GM12878 (cell line): ENCODE measurements around the gene GRAMD2B. TPM values are rescaled to one million over a fixed set of nuclear protein-coding genes. Genes with fewer than 3 reads are reported as not detected.

Experiments used
- ATAC-seq: fragments of 200-7000 bp; cut with Tn5 transposase; 3 replicates; pipeline ENCODE4 v1.9.1; 2020; ENCODE audit warnings: mild to moderate bottlenecking, moderate library complexity
- BruUV-seq: library from RNA; stranded (reverse); fragments of 400-500 nt; replicated peaks from 2 replicates; lab custom pipeline; 2021; lab: Mats Ljungman, UMichigan
- CTCF ChIA-PET: fragments of 300-600 bp; sonication (Branson Sonifier 250); formaldehyde crosslinking; extraction: SDS; loops from one replicate; lab custom pipeline; 2021; ENCODE audit warnings: inconsistent platforms; lab: Yijun Ruan, JAX
- POLR2A ChIA-PET: fragments of 350-600 bp; formaldehyde crosslinking; extraction: SDS; loops from one replicate; lab custom pipeline; 2021; ENCODE audit warnings: inconsistent platforms; lab: Charles Lee
- RAD21 ChIA-PET: fragments of 300-600 bp; sonication (Branson Sonifier 250); formaldehyde crosslinking; loops from one replicate; lab custom pipeline; 2023; ENCODE audit warnings: antibody characterized with exemption; ENCODE audit not compliant: unreplicated experiment; lab: Charles Lee
- SMC1A ChIA-PET: fragments of 300-600 bp; sonication (Branson Sonifier 250); formaldehyde crosslinking; loops from one replicate; lab custom pipeline; 2023; ENCODE audit not compliant: unreplicated experiment, uncharacterized antibody; lab: Charles Lee
- DNase-seq: peaks from one replicate; pipeline ENCODE4 v3.0.0-alpha.2; 2011; ENCODE audit warnings: low read depth, low spot score
- FAIRE-seq: peaks from 3 replicates; lab custom pipeline; 2011; peaks lifted over from hg19 to GRCh38; lab: Jason Lieb, UNC
- H2AFZ ChIP-seq: 2 replicates; pipeline ENCODE4 v1.6.0; 2011; ENCODE audit warnings: low read depth, low read length, control low read depth; ENCODE audit not compliant: control insufficient read depth
- H3K27ac ChIP-seq: 2 replicates; pipeline ENCODE4 v1.5.1; 2011; ENCODE audit warnings: control low read depth; ENCODE audit not compliant: control insufficient read depth, insufficient read depth
- H3K27me3 ChIP-seq, 2 experiments: replicated peaks in 1 of 2; 2 replicates each; pipeline versions ENCODE4 v1.6.0 to v1.6.1; 2011; ENCODE audit warnings: low read length in 1 of 2; ENCODE audit not compliant: control insufficient read depth in 2 of 2, insufficient read depth in 2 of 2
- H3K36me3 ChIP-seq, 2 experiments: 2 replicates each; pipeline ENCODE4 v1.5.1; 2011; ENCODE audit warnings: low read length in 1 of 2; ENCODE audit not compliant: control insufficient read depth in 2 of 2, insufficient read depth in 2 of 2
- H3K4me1 ChIP-seq: 2 replicates; pipeline ENCODE4 v1.6.1; 2011; ENCODE audit warnings: mild to moderate bottlenecking, low read length, moderate library complexity, mixed read lengths; ENCODE audit not compliant: control insufficient read depth, insufficient read depth
- H3K4me2 ChIP-seq: 2 replicates; pipeline ENCODE4 v1.6.0; 2011; ENCODE audit warnings: control low read depth; ENCODE audit not compliant: control insufficient read depth, insufficient read depth
- H3K4me3 ChIP-seq: fragments of 200-600 bp; sonication (generic); 2 replicates; pipeline ENCODE4 v1.5.1; 2016
- H3K79me2 ChIP-seq: 2 replicates; pipeline ENCODE4 v1.6.0; 2011; ENCODE audit warnings: low read length; ENCODE audit not compliant: control insufficient read depth, insufficient read depth
- H3K9ac ChIP-seq: 2 replicates; pipeline ENCODE4 v1.8.0; 2011; ENCODE audit warnings: low read length, control low read depth, mixed read lengths; ENCODE audit not compliant: control insufficient read depth, insufficient read depth
- H3K9me3 ChIP-seq: replicated peaks from 3 replicates; pipeline ENCODE4 v1.5.1; 2011; ENCODE audit warnings: mild to moderate bottlenecking, low read length; ENCODE audit not compliant: control insufficient read depth, insufficient read depth
- H4K20me1 ChIP-seq: 2 replicates; pipeline ENCODE4 v1.6.0; 2011; ENCODE audit not compliant: control insufficient read depth, insufficient read depth
- BACH1 ChIP-seq: fragments of 450-650 bp; IDR thresholded peaks from 2 replicates; pipeline ENCODE4 v1.6.1; 2017; ENCODE audit warnings: mild to moderate bottlenecking, borderline replicate concordance
- CBX3 ChIP-seq: fragments of 200-600 bp; sonication (generic); IDR thresholded peaks from 2 replicates; pipeline ENCODE4 v1.6.1; 2016; ENCODE audit warnings: low read depth, borderline replicate concordance
- CHD4 ChIP-seq: fragments of 200-600 bp; sonication (generic); IDR thresholded peaks from 2 replicates; pipeline ENCODE4 v1.6.1; 2016; ENCODE audit warnings: mild to moderate bottlenecking
- ETV6 ChIP-seq, 2 experiments: fragments of 450-650 bp in 1 of 2; IDR thresholded peaks in 1 of 2; conservative IDR thresholded peaks in 1 of 2; 2 replicates each; pipeline ENCODE4 v1.6.1; 2014; ENCODE audit warnings: antibody characterized with exemption in 1 of 2, borderline replicate concordance in 1 of 2, low read depth in 1 of 2, mild to moderate bottlenecking in 1 of 2, moderate library complexity in 1 of 2
- MTA2 ChIP-seq: fragments of 450-650 bp; IDR thresholded peaks from 2 replicates; pipeline ENCODE4 v1.6.1; 2016; ENCODE audit warnings: low read depth, mild to moderate bottlenecking, moderate library complexity
- NR2C1 ChIP-seq: fragments of 450-650 bp; IDR thresholded peaks from 2 replicates; pipeline ENCODE4 v1.6.1; 2017; ENCODE audit warnings: antibody characterized with exemption, mild to moderate bottlenecking, moderate library complexity
- PML ChIP-seq: IDR thresholded peaks from 2 replicates; pipeline ENCODE4 v1.6.1; 2012; ENCODE audit warnings: low read length, inconsistent platforms
- SUZ12 ChIP-seq: fragments of 200-600 bp; sonication (generic); IDR thresholded peaks from one replicate; pipeline ENCODE4 v1.6.1; 2018; ENCODE audit warnings: antibody characterized with exemption, mild to moderate bottlenecking; ENCODE audit not compliant: unreplicated experiment
- WGBS: methylation state at CpG from one replicate; pipeline ENCODE4 v1.1.6; 2016; ENCODE audit warnings: low lambda C conversion rate; ENCODE audit not compliant: insufficient replicate concordance, insufficient coverage; ENCODE audit errors: missing lambda C conversion rate; 5-methylcytosine and 5-hydroxymethylcytosine counted together
- in situ Hi-C: fragments of 300-500 bp; cut with MboI; formaldehyde crosslinking; loops from 9 replicates; pipeline ENCODE4 v1.14.3; 2018; ENCODE audit warnings: mixed read lengths
- intact Hi-C: fragments of 100-400 bp; cut with micrococcal nuclease; formaldehyde crosslinking; loops from one replicate; pipeline ENCODE4 v1.14.2; 2022; ENCODE audit not compliant: unreplicated experiment
- polyA plus RNA-seq, 11 experiments: library from polyadenylated mRNA; depleted of rRNA in 4 of 11; unstranded in 6 of 11; stranded (reverse) in 5 of 11; fragments of >200 nt; fragmentation: Nextera tagmentation in 4 of 11; fragmentation: Illumina TruSeq in 1 of 11; extraction: Ambion mirVana in 4 of 11; extraction: Trizol in 1 of 11; gene quantifications; 1 replicate in 1 of 11; 2 replicates in 10 of 11; pipeline versions ENCODE4 v1.2.1 to v1.2.3, GENCODE V29; 2011 to 2016; ENCODE audit warnings: inconsistent platforms in 2 of 11, missing spikeins in 2 of 11, low read depth in 1 of 11
- total RNA-seq, 4 experiments: library from RNA; depleted of rRNA in 3 of 4; stranded (reverse); fragments of >200 nt in 3 of 4; fragmentation: Illumina TruSeq in 1 of 4; extraction: Trizol in 1 of 4; gene quantifications; 2 replicates each; pipeline versions ENCODE4 v1.2.1 to v1.2.3, GENCODE V29; 2013 to 2021
- TF ChIP-seq, protein P1 (sequence below): fragments of 450-650 bp; IDR thresholded peaks from 2 replicates; pipeline ENCODE4 v1.6.1; 2017; ENCODE audit warnings: mild to moderate bottlenecking, low read depth, inconsistent platforms; ENCODE audit not compliant: poor library complexity, severe bottlenecking
- TF ChIP-seq, protein P2 (sequence below): IDR thresholded peaks from 2 replicates; pipeline ENCODE4 v1.6.1; 2012; ENCODE audit warnings: low read length, inconsistent platforms
- TF ChIP-seq, protein P3 (sequence below): fragments of 450-650 bp; IDR thresholded peaks from 2 replicates; pipeline ENCODE4 v1.6.1; 2016; ENCODE audit warnings: mild to moderate bottlenecking
- TF ChIP-seq, protein P4 (sequence below): IDR thresholded peaks from 2 replicates; pipeline ENCODE4 v1.6.1; 2011; ENCODE audit warnings: borderline replicate concordance, low read depth, mild to moderate bottlenecking, moderate library complexity, low read length; ENCODE audit not compliant: insufficient read depth, poor library complexity, severe bottlenecking

GRAMD2B gene
- total and polyA plus RNA-seq, 10 of the 15 experiments (the other 5 are each of a cell fraction or from before 2014, with no cell fraction given): 1.9 to 21.5 (median 8.4) TPM

DNA sequence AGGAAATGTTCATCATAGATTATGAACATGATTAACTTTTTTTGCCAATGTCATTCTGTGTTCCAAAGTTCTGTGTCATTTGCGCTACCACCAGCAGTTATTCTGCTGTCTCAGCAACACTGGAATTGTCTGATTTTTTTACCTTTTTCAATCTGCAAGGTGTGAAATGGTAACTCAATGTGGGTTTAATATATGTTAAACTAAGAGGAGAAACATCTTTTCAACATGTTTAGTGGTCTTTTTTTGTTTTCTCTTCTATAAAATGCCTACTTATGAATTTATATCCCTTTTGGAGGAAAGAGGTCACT, 49.1 kb upstream of the GRAMD2B start:
- ChIA-PET RAD21 (interaction anchor here (1.0 kb wide), 1 partner anchor 157 kb away, joined by 3 read pairs; no protein-coding TSS in a partner anchor), CTCF (no interaction called here), SMC1A (no interaction called here), POLR2A (no interaction called here)
- intact Hi-C loops: no loop called here
- no peaks in the 10 kb centered on the region for H4K20me1 ChIP-seq
- no peaks in the 10 kb centered on the region for H3K27me3 ChIP-seq
- no peak overlapping the region for H3K4me3 ChIP-seq
- H3K27ac ChIP-seq: no peak overlapping the region
- DNase-seq (no peak), ATAC-seq (no peak), FAIRE-seq (no peak)
- TF ChIP-seq CBX3 (no peak), MTA2 (no peak), ETV6 (conservative IDR thresholded peaks at IDR 0.05 in 1 of 2, IDR thresholded peaks at IDR 0.05 in 1 of 2; ENCODE audit: borderline replicate concordance in 1 of 2, low read depth in 1 of 2) (no peak)
- no peaks in the 10 kb centered on the region for H3K9me3 ChIP-seq
- BruUV-seq: no TSS peak
- no peaks in the 10 kb centered on the region for H3K79me2 ChIP-seq
- H3K4me2 ChIP-seq: no peak overlapping the region
- in situ Hi-C loops: no loop called here
- H3K4me1 ChIP-seq: no peaks in the 10 kb centered on the region
- H3K36me3 ChIP-seq: no peaks in the 10 kb centered on the region
- 95% methylated on average over 1 of the region's 1 CpG for WGBS
- no peak overlapping the region for H3K9ac ChIP-seq
- H2AFZ ChIP-seq: no peak overlapping the region

DNA sequence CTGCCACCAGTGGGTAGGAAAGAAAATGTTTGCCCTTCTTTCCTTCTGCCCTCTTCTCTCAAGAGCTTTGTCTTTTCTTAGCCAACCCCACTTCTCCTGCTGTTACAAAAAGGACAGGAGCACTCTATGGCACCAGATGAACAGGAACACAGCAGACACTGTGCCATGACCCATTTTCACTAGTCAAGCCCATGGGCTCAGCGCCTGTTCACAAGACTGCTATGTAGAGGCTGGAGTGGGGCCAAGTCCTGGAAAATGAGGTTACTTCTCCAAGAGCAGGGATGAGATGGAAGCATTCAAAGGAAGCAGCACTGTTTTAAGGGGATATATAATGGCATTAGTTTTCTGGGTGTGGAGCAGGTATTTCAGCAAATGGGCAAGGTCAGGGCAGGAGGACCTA, 46.8 kb upstream of the GRAMD2B start:
- Histone ChIP-seq H3K9me3 (no peaks in the 10 kb centered on the region), H2AFZ (no peak overlapping the region), H3K36me3 (no peaks in the 10 kb centered on the region), H3K4me1 (no peaks in the 10 kb centered on the region), H3K27ac (no peak overlapping the region), H3K4me3 (no peak overlapping the region), H4K20me1 (no peaks in the 10 kb centered on the region), H3K79me2 (no peaks in the 10 kb centered on the region), H3K4me2 (no peak overlapping the region), H3K27me3 (no peaks in the 10 kb centered on the region), H3K9ac (no peak overlapping the region)
- ChIA-PET POLR2A (no interaction called here), CTCF (no interaction called here), RAD21 (no interaction called here), SMC1A (interaction anchor here (1.9 kb wide), 1 partner anchor 18 kb away, joined by 4 read pairs; no protein-coding TSS in a partner anchor)
- FAIRE-seq (no peak), DNase-seq (no peak), ATAC-seq (no peak)
- 32% methylated on average over 1 of the region's 1 CpG for WGBS
- in situ Hi-C loops (no loop called here), intact Hi-C loops (no loop called here)
- no TSS peak for BruUV-seq
- no peak for TF ChIP-seq CHD4
- TF ChIP-seq MTA2: no peak
- TF ChIP-seq, protein P1, sequence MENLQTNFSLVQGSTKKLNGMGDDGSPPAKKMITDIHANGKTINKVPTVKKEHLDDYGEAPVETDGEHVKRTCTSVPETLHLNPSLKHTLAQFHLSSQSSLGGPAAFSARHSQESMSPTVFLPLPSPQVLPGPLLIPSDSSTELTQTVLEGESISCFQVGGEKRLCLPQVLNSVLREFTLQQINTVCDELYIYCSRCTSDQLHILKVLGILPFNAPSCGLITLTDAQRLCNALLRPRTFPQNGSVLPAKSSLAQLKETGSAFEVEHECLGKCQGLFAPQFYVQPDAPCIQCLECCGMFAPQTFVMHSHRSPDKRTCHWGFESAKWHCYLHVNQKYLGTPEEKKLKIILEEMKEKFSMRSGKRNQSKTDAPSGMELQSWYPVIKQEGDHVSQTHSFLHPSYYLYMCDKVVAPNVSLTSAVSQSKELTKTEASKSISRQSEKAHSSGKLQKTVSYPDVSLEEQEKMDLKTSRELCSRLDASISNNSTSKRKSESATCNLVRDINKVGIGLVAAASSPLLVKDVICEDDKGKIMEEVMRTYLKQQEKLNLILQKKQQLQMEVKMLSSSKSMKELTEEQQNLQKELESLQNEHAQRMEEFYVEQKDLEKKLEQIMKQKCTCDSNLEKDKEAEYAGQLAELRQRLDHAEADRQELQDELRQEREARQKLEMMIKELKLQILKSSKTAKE: no peak
- no peak for TF ChIP-seq SUZ12
- TF ChIP-seq, protein P2, sequence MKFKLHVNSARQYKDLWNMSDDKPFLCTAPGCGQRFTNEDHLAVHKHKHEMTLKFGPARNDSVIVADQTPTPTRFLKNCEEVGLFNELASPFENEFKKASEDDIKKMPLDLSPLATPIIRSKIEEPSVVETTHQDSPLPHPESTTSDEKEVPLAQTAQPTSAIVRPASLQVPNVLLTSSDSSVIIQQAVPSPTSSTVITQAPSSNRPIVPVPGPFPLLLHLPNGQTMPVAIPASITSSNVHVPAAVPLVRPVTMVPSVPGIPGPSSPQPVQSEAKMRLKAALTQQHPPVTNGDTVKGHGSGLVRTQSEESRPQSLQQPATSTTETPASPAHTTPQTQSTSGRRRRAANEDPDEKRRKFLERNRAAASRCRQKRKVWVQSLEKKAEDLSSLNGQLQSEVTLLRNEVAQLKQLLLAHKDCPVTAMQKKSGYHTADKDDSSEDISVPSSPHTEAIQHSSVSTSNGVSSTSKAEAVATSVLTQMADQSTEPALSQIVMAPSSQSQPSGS: no peak
- TF ChIP-seq BACH1: no peak
- no peak for TF ChIP-seq PML
- TF ChIP-seq, protein P3, sequence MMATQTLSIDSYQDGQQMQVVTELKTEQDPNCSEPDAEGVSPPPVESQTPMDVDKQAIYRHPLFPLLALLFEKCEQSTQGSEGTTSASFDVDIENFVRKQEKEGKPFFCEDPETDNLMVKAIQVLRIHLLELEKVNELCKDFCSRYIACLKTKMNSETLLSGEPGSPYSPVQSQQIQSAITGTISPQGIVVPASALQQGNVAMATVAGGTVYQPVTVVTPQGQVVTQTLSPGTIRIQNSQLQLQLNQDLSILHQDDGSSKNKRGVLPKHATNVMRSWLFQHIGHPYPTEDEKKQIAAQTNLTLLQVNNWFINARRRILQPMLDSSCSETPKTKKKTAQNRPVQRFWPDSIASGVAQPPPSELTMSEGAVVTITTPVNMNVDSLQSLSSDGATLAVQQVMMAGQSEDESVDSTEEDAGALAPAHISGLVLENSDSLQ: no peak
- TF ChIP-seq NR2C1: no peak
- TF ChIP-seq, protein P4, sequence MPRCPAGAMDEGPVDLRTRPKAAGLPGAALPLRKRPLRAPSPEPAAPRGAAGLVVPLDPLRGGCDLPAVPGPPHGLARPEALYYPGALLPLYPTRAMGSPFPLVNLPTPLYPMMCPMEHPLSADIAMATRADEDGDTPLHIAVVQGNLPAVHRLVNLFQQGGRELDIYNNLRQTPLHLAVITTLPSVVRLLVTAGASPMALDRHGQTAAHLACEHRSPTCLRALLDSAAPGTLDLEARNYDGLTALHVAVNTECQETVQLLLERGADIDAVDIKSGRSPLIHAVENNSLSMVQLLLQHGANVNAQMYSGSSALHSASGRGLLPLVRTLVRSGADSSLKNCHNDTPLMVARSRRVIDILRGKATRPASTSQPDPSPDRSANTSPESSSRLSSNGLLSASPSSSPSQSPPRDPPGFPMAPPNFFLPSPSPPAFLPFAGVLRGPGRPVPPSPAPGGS: no peak
